ENCODE results near the gene KCNE3.

Gene KCNE3

DNA sequence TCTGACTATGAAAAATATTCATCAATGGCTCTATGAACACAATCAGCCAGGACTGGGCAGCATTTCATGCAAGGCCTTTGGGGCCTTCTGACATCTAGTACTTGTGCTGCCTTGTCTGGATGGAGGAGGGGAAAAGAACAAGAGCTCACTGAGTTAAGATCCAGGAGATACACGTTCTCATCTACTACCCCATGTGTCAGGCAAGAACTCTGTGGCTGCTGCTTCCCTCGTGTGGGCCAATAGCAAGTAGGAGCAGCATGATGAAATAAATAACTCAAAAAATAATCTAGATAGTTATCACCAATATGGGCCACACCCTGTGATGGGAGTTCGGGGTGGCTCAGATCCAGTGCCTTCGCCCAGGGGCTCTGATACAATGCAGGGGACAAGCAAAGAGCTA, 7.3 kb downstream of the KCNE3 start:
- in situ Hi-C loops (cut with HindIII; ENCODE audit: low sequenced_read_pairs): no loop called here
- no peak overlapping the region for H3K4me3 ChIP-seq (ENCODE audit: low read depth, low read length)
- TF ChIP-seq, protein P1, sequence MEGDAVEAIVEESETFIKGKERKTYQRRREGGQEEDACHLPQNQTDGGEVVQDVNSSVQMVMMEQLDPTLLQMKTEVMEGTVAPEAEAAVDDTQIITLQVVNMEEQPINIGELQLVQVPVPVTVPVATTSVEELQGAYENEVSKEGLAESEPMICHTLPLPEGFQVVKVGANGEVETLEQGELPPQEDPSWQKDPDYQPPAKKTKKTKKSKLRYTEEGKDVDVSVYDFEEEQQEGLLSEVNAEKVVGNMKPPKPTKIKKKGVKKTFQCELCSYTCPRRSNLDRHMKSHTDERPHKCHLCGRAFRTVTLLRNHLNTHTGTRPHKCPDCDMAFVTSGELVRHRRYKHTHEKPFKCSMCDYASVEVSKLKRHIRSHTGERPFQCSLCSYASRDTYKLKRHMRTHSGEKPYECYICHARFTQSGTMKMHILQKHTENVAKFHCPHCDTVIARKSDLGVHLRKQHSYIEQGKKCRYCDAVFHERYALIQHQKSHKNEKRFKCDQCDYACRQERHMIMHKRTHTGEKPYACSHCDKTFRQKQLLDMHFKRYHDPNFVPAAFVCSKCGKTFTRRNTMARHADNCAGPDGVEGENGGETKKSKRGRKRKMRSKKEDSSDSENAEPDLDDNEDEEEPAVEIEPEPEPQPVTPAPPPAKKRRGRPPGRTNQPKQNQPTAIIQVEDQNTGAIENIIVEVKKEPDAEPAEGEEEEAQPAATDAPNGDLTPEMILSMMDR (IDR thresholded peaks at IDR 0.05; ENCODE audit: low read depth, low read length): no peak
- no peak for DNase-seq (ENCODE audit: low read depth, low spot score)

DNA sequence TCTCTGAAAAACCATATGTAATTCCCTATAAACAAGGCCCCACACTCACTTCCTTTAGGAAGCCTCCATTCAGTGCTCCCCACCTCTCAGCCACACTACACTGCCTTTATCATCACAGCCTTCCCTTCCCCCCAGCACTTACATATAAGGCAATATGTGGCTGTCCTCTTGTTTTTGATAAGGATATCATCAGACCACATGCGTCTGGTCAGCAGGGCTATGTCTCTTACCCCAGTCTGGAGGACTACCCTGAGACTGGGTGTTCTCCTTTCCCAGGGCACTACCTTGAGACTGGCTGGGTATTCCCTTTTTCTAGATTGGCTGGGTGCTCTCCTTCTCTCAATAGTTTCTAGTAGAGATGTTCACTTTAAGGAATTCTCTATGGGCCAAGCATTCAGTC, 7.8 kb downstream of the KCNE3 start:
- in situ Hi-C loops (cut with HindIII; ENCODE audit: low sequenced_read_pairs): no loop called here
- no peak for DNase-seq (ENCODE audit: low read depth, low spot score)
- TF ChIP-seq, protein P1 (IDR thresholded peaks at IDR 0.05; ENCODE audit: low read depth, low read length): no peak
- H3K4me3 ChIP-seq (ENCODE audit: low read depth, low read length): no peak overlapping the region

DNA sequence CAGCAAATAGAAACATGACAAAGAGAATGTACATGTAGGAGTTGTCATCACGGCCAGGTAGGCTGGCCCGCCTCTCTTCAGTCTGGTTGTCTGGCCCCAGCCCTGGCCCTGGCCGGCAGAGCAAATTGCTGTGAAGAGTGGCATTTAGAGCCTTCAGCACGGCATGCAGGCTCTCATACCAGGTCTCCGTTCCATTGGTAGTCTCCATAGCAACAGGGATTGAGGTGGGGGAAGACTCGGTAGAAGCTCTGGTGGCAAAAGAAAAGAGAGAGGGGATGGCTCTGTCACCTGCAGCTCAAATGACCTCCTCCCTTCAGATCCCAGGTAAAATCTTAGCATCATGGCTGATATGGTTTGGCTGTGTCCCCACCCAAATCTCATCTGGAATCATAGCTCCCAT, 10.0 kb downstream of the KCNE3 start:
- TF ChIP-seq, protein P1 (IDR thresholded peaks at IDR 0.05; ENCODE audit: low read depth, low read length): no peak
- in situ Hi-C loops (cut with HindIII; ENCODE audit: low sequenced_read_pairs): no loop called here
- DNase-seq (ENCODE audit: low read depth, low spot score): no peak
- H3K4me3 ChIP-seq (ENCODE audit: low read depth, low read length): no peak overlapping the region

DNA sequence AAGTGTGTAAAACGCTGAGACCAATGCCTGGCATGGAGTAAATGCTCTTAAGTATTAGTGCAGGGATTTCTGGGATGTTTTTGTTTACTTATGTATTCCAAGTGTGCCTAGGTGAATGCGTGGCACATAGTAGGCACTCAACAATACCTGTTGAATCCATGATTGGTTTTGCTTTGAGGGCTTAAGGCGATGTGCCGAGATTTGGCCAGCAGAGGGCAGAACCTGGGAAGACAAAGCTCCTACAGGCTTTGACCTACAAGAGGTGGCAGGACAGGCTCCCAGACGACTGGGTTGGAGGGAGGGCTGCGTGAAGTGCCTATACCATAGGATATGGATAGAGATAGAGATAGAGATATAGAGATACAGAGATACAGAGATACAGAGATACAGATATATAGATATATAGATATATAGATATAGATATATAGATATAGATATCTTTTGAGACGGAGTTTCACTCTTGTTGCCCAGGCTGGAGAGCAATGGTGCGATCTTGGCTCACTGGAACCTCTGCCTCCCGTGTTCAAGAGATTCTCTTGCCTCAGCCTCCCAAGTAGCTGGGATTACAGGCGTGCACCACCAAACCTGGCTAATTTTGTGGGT, 13.9 kb downstream of the KCNE3 start:
- no peak overlapping the region for H3K4me3 ChIP-seq (ENCODE audit: low read depth, low read length)
- peak; percentile 64 for DNase-seq (ENCODE audit: low read depth, low spot score)
- TF ChIP-seq, protein P1 (IDR thresholded peaks at IDR 0.05; ENCODE audit: low read depth, low read length): peak; percentile 92
- in situ Hi-C loops (cut with HindIII; ENCODE audit: low sequenced_read_pairs): no loop called here

DNA sequence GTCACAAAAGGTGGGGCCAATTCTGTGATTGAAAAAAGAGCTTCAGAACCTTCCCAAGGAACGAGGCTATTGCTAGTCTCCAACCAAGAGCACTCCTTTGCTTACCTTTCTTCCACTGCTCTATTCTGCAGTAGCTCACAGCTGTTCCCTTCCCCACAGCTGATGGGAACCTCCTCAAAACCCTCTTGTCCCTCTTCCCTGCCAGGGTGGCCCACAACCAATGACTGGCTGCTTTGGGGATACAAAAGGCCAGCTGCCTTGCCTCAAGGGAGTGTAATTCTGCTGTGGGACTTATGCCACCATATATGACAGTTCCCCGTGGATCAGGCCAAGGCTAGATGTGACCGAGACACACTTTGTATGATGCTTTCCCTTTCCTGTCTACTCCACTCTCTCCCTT, 15.0 kb downstream of the KCNE3 start:
- in situ Hi-C loops (cut with HindIII; ENCODE audit: low sequenced_read_pairs): no loop called here
- DNase-seq (ENCODE audit: low read depth, low spot score): no peak
- TF ChIP-seq, protein P1 (IDR thresholded peaks at IDR 0.05; ENCODE audit: low read depth, low read length): no peak
- no peak overlapping the region for H3K4me3 ChIP-seq (ENCODE audit: low read depth, low read length)

DNA sequence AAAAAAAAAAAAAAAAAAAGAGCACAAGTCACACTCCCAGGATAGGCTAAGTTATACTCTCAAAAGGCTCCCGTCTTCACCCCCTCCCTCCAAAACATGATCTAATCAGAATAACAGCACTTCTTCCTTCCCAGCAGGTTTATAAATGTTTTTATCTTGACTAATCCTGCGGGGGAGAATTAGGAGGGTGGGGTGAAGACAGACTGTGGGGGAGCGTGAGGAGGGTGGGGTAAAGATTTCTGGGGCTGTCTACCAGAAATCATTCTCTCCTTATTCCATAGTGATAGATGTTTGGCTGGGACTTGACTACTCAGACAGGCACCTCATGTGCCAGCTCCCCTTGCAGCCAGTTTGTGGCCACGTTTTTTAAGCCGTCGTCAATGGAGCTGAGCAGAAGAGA, 17.0 kb downstream of the KCNE3 start:
- in situ Hi-C loops (cut with HindIII; ENCODE audit: low sequenced_read_pairs): no loop called here
- H3K4me3 ChIP-seq (ENCODE audit: low read depth, low read length): no peak overlapping the region
- TF ChIP-seq, protein P1 (IDR thresholded peaks at IDR 0.05; ENCODE audit: low read depth, low read length): no peak
- DNase-seq (ENCODE audit: low read depth, low spot score): no peak

All from astrocyte of the spinal cord (primary cell).